Thymus (tissue), 11 donors: ENCODE results near the gene RASGRF1. TPM values are rescaled to one million over a fixed set of nuclear protein-coding genes. Genes with fewer than 3 reads are reported as not detected.

Experiments
- DNase-seq, 9 donors: peaks; one replicate each; pipeline ENCODE4 v3.0.0-alpha.2; 2013; ENCODE audit warnings: low spot score in 9 of 9, low read depth in 6 of 9, missing footprints in 1 of 9
- H3K27ac ChIP-seq, 2 donors: one replicate each; pipeline ENCODE4 v1.5.1; 2013; ENCODE audit warnings: control low read depth in 1 of 2, low read depth in 1 of 2, low read length in 1 of 2, mild to moderate bottlenecking in 1 of 2, moderate library complexity in 1 of 2
- H3K27me3 ChIP-seq, 2 donors: one replicate each; pipeline ENCODE4 v1.5.1; 2013; ENCODE audit warnings: low read length in 1 of 2; ENCODE audit not compliant: control insufficient read depth in 2 of 2, insufficient read depth in 1 of 2
- H3K36me3 ChIP-seq, 2 donors: one replicate each; pipeline ENCODE4 v1.5.1; 2013; ENCODE audit warnings: low read length in 1 of 2, mild to moderate bottlenecking in 1 of 2, moderate library complexity in 1 of 2; ENCODE audit not compliant: control insufficient read depth in 2 of 2, insufficient read depth in 2 of 2
- H3K4me1 ChIP-seq, 2 donors: one replicate each; pipeline ENCODE4 v1.5.1; 2013; ENCODE audit warnings: low read length in 2 of 2; ENCODE audit not compliant: control insufficient read depth in 2 of 2, insufficient read depth in 2 of 2
- H3K4me3 ChIP-seq, 2 donors: one replicate each; pipeline ENCODE4 v1.5.1; 2013; ENCODE audit warnings: low read length in 2 of 2, control low read depth in 1 of 2, mild to moderate bottlenecking in 1 of 2
- H3K9me3 ChIP-seq, 2 donors: one replicate each; pipeline ENCODE4 v1.5.1; 2013; ENCODE audit warnings: low read length in 1 of 2, mild to moderate bottlenecking in 1 of 2; ENCODE audit not compliant: control insufficient read depth in 2 of 2, insufficient read depth in 1 of 2
- WGBS: extraction: QIAGEN DNeasy Blood & Tissue Kit; methylation state at CpG from one replicate; pipeline ENCODE4 v1.1.7; 2013; 5-methylcytosine and 5-hydroxymethylcytosine counted together
- polyA plus RNA-seq: library from polyadenylated mRNA; stranded (reverse); fragments of 200-250 nt; gene quantifications from one replicate; pipeline ENCODE4 v1.2.3, GENCODE V29; 2013
- total RNA-seq: library from RNA; stranded (reverse); fragments of 120-200 nt; gene quantifications from one replicate; pipeline ENCODE4 v1.2.4, GENCODE V29; 2013
- donor health status: healthy.

RASGRF1 gene
- total and polyA plus RNA-seq, 2 donors: 0.47 to 0.52 TPM

GRCh38 chr15:78993931-78994530 is 96.5 kb downstream of the RASGRF1 start:
- no peak overlapping the region for H3K4me3 ChIP-seq
- no peak for DNase-seq
- H3K9me3 ChIP-seq: no peaks in the 10 kb centered on the region
- WGBS: 88% methylated on average over 10 of the region's 10 CpGs
- no peaks in the 10 kb centered on the region for H3K36me3 ChIP-seq
- no peaks in the 10 kb centered on the region for H3K27me3 ChIP-seq
- H3K4me1 ChIP-seq: peaks cover 0 to 4% of the 10 kb centered on the region in 2 donors
- no peak overlapping the region for H3K27ac ChIP-seq

- no peaks in the 10 kb centered on the region for H3K9me3 ChIP-seq
- H3K36me3 ChIP-seq: no peaks in the 10 kb centered on the region
- H3K4me3 ChIP-seq: no peak overlapping the region
- H3K27me3 ChIP-seq: no peaks in the 10 kb centered on the region
- DNase-seq: no peak
- H3K4me1 ChIP-seq: peaks cover 0 to 4% of the 10 kb centered on the region in 2 donors
- H3K27ac ChIP-seq: no peak overlapping the region
- WGBS: 96% methylated on average over 4 of the region's 4 CpGs
These were observed 97.2 kb downstream of the RASGRF1 start for GRCh38 chr15:78993257-78993930.

GRCh38 chr15:78992416-78993256 is 97.9 kb downstream of the RASGRF1 start:
- Histone ChIP-seq H3K4me1 (peaks cover 0 to 4% of the 10 kb centered on the region in 2 donors), H3K36me3 (no peaks in the 10 kb centered on the region), H3K27me3 (no peaks in the 10 kb centered on the region), H3K27ac (no peak overlapping the region), H3K9me3 (no peaks in the 10 kb centered on the region), H3K4me3 (no peak overlapping the region)
- WGBS: 95% methylated on average over 17 of the region's 17 CpGs
- DNase-seq: no peak

DNA sequence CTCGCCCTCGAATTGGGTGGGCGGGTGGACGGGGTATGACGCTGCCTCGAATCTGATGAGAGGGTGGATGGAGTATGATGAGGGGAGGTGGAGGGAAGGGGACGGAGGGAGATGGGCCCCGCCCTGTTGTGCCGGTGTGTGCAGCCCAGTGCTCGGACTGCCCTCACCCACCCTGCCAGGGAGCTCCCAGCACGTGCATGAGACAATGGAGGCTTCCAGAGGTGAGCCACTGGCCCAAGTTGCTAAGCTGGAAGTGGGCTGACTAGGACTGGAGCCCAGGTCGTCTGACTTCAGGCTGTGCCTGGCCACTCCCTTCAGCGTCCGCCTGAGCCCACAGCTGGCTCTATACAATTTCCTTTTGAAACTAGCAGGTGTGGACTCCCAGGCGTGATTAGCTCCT is 98.7 kb downstream of the RASGRF1 start:
- no peaks in the 10 kb centered on the region for H3K9me3 ChIP-seq
- H3K36me3 ChIP-seq: no peaks in the 10 kb centered on the region
- no peak overlapping the region for H3K27ac ChIP-seq
- DNase-seq: no peak
- no peak overlapping the region for H3K4me3 ChIP-seq
- no peaks in the 10 kb centered on the region for H3K27me3 ChIP-seq
- H3K4me1 ChIP-seq: peaks cover 0 to 4% of the 10 kb centered on the region in 2 donors
- 96% methylated on average over 15 of the region's 15 CpGs for WGBS

- no peak for DNase-seq
- Histone ChIP-seq H3K36me3 (no peaks in the 10 kb centered on the region), H3K9me3 (no peaks in the 10 kb centered on the region), H3K4me3 (no peak overlapping the region), H3K27me3 (no peaks in the 10 kb centered on the region), H3K27ac (no peak overlapping the region), H3K4me1 (peaks cover 0 to 4% of the 10 kb centered on the region in 2 donors)
- 96% methylated on average over 10 of the region's 10 CpGs for WGBS
These were observed 99.1 kb downstream of the RASGRF1 start for GRCh38 chr15:78991476-78991875.

GRCh38 chr15:78990278-78990677 is 100.3 kb downstream of the RASGRF1 start:
- Histone ChIP-seq H3K27ac (no peak overlapping the region), H3K9me3 (no peaks in the 10 kb centered on the region), H3K4me1 (peaks cover 0 to 4% of the 10 kb centered on the region in 2 donors), H3K36me3 (no peaks in the 10 kb centered on the region), H3K27me3 (no peaks in the 10 kb centered on the region), H3K4me3 (no peak overlapping the region)
- 85% methylated on average over 1 of the region's 1 CpG for WGBS
- DNase-seq: no peak

DNA sequence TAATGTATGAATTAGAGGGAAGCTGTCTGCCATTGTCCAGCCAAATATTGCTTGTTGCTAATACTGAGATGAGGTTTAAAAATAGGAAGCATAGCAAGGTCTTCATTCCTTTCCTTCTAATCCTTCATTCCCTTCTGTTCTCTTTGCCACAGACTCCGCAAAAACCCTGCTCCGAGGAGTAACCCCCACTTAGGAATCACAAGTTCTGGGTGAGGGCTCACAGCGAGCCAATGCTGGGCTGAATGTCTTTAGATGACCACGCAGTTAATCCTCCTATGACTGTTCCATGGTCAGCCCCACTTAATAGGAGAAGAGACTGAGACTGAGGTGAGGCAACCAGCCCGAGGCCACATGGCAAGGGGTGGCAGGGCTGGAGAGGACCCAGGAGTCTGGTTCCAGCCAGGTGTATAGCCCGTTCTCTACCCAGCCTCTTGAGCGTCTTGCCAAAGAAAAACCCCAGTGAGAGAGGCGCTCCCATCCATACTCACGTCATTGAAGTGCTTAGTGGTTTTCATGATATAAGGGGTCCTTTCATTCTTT is 100.8 kb downstream of the RASGRF1 start:
- no peak overlapping the region for H3K27ac ChIP-seq
- H3K36me3 ChIP-seq: no peaks in the 10 kb centered on the region
- H3K4me3 ChIP-seq: no peak overlapping the region
- peaks cover 0 to 4% of the 10 kb centered on the region in 2 donors for H3K4me1 ChIP-seq
- no peaks in the 10 kb centered on the region for H3K9me3 ChIP-seq
- no peak for DNase-seq
- 98% methylated on average over 9 of the region's 9 CpGs for WGBS
- H3K27me3 ChIP-seq: no peaks in the 10 kb centered on the region

GRCh38 chr15:78988361-78988911 is 102.1 kb downstream of the RASGRF1 start:
- 21% methylated on average over 7 of the region's 7 CpGs for WGBS
- DNase-seq: peak in 1 of 9 donors; percentile 26
- Histone ChIP-seq H3K9me3 (no peaks in the 10 kb centered on the region), H3K27me3 (no peaks in the 10 kb centered on the region), H3K27ac (no peak overlapping the region), H3K4me3 (no peak overlapping the region), H3K4me1 (no peaks in the 10 kb centered on the region), H3K36me3 (no peaks in the 10 kb centered on the region)
